GM12892 (cell line): ENCODE data around the gene CBL. TPM values are rescaled to one million over a fixed set of nuclear protein-coding genes. Genes with fewer than 3 reads are reported as not detected.
A peak's percentile ranks its signal among the peaks of the same experiment; 100 is the strongest.
"Not testable (repeated sequence)": the region's sequence is repeated elsewhere in the genome, so short reads cannot be mapped to it uniquely, and the experiment has no call there.

Source experiments
- DNase-seq: peaks from one replicate; pipeline ENCODE4 v3.0.0; 2011; ENCODE audit not compliant: insufficient read length
- FAIRE-seq: peaks from 2 replicates; lab custom pipeline; 2011; peaks lifted over from hg19 to GRCh38; lab: Jason Lieb, UNC
- POLR2A ChIP-seq: IDR thresholded peaks from 2 replicates; pipeline ENCODE4 v1.6.1; 2011; ENCODE audit warnings: low read depth, low read length, control low read depth
- POLR2AphosphoS5 ChIP-seq: IDR thresholded peaks from 2 replicates; pipeline ENCODE4 v1.6.1; 2011; ENCODE audit warnings: low read depth, low read length, control low read depth
- TAF1 ChIP-seq: IDR thresholded peaks from 2 replicates; pipeline ENCODE4 v1.6.1; 2011; ENCODE audit warnings: low read depth, mild to moderate bottlenecking, control low read depth, low read length, borderline replicate concordance
- polyA plus RNA-seq: library from polyadenylated mRNA; unstranded; fragments of >200 nt; gene quantifications from one replicate; pipeline ENCODE4 v1.2.1, GENCODE V29; 2012; ENCODE audit warnings: missing spikeins, inconsistent platforms; ENCODE audit not compliant: missing spikeins

The CBL gene
- polyA plus RNA-seq, result 13.1 TPM

DNA sequence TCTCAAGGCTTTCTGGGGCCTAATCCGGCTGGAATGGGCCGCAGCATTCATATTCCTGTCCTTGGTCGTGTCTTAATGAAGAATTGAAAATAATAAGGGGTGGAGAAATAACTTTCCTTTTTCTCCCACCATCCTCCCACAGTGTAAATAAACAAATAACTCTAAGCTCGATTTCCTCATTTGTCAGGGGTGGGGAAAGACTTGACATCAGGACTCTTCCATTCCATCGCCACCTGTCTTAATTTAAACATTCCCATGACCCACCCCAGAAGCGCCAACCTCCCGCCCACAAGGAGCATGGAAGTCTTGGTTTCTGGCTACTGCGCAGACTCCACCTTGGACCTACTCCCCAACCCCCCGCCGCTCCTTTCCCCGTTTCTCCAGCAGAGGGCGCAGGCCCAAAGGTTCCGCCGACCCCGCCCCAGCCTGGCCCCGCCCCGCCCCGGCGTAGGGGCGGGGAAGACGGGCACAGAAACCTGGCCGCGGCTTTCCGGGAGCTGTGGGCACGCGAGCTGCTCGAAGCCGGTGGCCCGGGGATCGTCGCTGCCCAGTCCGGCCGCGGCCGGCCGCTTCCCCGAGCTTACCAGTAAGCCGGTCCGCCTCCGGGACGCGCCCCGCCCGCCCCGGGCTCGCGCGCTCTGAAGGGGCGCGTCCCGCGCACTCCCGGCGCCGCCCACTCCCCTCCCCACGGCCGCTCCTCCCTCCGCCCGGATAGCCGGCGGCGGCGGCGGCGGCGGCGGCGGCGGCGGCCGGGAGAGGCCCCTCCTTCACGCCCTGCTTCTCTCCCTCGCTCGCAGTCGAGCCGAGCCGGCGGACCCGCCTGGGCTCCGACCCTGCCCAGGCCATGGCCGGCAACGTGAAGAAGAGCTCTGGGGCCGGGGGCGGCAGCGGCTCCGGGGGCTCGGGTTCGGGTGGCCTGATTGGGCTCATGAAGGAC, at the start of gene CBL:
Gene CBL (plus strand): TSS at position 766 of the 937 bp plus-strand sequence. CDS start 79 bp downstream, at position 845.
- FAIRE-seq (peak; percentile 97), DNase-seq (peak; percentile 85)
- TF ChIP-seq POLR2A (peak; percentile 45; the same call in 1 of the 2 replicates), TAF1 (0 out of 2 replicates have a peak, but pooled peaks have one; percentile 36), POLR2AphosphoS5 (no peak)

DNA sequence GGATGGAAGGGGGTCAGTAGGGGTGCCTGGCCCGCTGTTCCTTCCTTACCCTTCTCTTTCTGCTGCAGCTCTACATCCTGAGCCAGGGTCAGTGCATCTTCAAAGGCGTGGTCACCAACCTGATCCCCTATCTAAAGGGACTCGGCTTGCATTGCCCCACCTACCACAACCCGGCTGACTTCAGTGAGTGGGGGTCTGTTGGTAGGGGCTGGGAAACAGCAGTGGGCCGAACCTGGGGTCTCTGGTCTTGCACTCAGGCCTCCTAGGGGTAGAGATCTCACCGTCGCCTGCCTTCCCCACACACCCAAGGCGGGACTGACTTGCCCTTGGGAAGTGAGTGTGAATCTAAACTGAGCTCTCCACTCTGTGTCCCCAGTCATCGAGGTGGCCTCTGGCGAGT, 49.6 kb upstream of the CBL start:
- TF ChIP-seq POLR2AphosphoS5 (no peak), TAF1 (no peak), POLR2A (no peak)
- FAIRE-seq, result no peak

DNA sequence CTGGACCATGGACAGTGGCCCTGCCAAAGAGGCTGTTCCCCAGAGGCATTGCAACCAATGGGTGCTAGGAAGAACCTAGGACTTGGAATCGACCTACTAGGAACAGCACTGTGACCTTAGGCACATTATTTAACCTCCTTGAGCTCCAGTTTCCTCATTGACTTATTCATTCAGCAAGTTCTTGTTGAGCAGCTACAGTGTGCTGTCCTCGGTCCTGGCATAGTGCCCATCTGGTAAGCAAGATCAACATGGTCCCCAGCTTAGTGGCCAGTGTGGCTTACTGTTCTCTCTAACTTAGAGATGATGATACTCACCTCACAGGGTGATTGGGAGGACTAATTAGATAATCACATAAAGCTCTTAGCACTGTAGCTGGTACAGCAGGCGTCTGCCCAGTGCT, 49.1 kb upstream of the CBL start:
- FAIRE-seq (no peak), DNase-seq (no peak)
- TF ChIP-seq POLR2AphosphoS5 (no peak), TAF1 (no peak), POLR2A (no peak)

More for the DNA sequence above, 49.6 kb upstream of the CBL start:
- DNase-seq, result no peak

DNA sequence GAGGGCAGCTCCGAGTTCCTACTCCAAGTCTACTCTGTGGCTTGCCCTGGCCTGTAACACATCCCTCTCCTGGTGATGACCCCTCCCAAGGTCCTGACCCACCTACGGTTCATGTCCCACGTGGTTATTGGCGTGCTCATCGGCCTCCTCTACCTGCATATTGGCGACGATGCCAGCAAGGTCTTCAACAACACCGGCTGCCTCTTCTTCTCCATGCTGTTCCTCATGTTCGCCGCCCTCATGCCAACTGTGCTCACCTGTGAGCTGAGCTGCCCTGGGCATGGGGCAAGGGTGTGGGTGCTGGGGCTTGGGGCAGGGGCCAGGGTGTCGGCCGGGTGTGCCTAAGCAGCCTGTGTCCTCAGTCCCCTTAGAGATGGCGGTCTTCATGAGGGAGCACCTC, 47.7 kb upstream of the CBL start:
- no peak for DNase-seq
- TF ChIP-seq POLR2AphosphoS5, result no peak
- no peak for TF ChIP-seq TAF1
- TF ChIP-seq POLR2A, result no peak
- FAIRE-seq, result no peak

DNA sequence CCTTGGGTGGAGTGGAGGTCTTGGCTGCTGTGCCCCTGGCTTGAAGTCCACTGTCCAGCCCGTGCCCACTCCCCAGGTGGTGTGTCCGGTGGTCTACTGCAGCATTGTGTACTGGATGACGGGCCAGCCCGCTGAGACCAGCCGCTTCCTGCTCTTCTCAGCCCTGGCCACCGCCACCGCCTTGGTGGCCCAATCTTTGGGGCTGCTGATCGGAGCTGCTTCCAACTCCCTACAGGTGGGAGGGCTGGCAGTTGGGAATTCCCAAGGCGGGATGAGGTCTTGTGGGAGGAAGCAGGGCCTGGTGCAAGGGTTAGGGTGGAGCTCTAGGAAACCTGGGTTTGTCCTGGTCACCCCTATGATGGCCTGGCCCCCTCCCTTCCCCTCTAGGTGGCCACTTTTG, 46.0 kb upstream of the CBL start:
- DNase-seq (no peak), FAIRE-seq (no peak)
- no peak for TF ChIP-seq POLR2AphosphoS5

DNA sequence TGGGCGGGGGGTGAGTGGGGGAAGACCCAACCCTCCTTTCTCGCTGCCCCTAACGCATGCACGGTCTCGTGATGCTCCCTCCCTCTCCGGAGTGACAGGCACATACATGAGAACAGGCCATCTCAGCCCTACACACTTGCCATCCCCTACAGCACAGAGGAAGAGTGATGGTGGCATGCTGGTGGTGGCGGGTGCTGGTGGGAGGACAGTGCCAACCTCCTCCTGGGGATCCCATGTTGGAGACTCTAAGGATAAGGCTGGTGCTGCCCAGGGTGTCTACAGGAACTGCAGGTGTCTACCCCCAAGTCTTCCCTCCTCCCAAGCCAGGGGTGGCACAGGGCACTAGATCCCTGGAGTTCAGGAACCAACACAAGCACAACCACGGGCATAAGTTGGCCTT, 44.3 kb upstream of the CBL start:
- FAIRE-seq (no peak), DNase-seq (no peak)
- no peak for TF ChIP-seq TAF1
- no peak for TF ChIP-seq POLR2AphosphoS5
- TF ChIP-seq POLR2A, result no peak

DNA sequence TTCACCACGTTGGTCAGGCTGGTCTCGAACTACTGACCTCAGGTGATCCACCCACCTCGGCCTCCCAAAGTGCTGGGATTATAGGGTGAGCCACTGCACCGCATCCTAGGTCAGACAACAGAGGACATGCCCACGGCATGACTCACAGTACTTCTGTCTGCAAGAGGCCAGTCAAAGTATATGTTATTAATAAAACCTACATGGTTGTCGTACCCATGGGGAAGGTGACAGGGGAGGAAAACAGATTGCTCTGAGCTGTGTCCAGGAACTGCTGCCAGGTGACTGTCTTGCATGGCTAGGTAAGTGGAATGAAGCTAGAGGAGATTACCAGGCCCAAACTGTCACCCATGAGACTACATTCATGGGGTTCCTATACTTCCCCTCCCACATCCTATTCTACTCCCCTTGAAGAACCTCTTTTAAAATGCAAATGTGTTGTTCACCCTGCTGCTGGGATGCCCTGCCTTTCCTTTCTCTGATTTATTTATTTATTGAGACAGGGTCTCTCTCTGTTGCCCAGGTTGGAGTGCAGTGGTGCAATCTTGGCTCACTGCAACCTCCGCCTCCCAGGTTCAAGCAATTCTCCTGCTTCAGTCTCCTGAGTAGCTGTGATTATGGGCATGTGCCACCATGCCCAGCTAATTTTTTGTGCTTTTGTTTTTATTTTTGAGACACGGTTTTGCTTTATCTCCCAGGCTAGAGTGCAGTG, 39.6 kb upstream of the CBL start:
- DNase-seq (no peak), FAIRE-seq (no peak)
- no peak for TF ChIP-seq TAF1
- no peak for TF ChIP-seq POLR2A
- no peak for TF ChIP-seq POLR2AphosphoS5

DNA sequence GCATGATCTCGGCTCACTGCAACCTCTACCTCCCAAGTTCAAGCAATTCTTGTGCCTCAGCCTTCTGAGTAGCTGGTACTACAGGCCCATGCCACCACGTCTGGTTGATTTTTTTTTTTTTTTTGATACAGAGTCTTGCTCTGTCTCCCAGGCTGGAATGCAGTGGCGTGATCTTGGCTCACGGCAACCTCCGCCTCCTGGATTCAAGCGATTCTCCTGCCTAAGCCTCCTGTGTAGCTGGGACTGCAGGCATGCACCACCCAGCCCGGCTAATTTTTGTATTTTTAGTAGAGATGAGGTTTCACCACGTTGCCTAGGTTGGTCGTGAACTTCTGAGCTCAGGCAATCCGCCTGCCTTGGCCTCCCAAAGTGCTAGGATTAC, 39.1 kb upstream of the CBL start:
- FAIRE-seq, DNase-seq: not testable (repeated sequence)

DNA sequence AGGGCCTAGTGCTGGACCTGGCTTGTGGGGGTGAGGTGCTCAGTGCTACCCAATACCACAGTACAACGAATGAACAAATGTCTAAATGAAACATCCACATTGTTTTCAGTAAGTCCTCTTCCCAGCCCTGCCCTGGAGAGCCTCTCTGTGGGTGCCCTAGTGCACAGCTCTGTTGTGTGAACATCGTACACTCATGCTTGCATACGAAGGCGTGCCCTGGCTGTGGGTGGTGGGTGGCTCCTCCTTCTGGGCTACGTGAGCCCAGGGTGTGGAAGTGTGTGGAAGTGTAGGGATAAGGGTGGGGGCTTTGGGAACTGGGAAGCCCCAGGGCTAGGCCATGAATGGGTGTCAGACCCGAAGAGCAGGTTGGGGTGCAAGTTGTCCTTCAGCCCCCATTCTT, 38.2 kb upstream of the CBL start:
- FAIRE-seq, result no peak
- TF ChIP-seq POLR2AphosphoS5, result no peak
- TF ChIP-seq POLR2A, result no peak
- no peak for TF ChIP-seq TAF1
- no peak for DNase-seq

DNA sequence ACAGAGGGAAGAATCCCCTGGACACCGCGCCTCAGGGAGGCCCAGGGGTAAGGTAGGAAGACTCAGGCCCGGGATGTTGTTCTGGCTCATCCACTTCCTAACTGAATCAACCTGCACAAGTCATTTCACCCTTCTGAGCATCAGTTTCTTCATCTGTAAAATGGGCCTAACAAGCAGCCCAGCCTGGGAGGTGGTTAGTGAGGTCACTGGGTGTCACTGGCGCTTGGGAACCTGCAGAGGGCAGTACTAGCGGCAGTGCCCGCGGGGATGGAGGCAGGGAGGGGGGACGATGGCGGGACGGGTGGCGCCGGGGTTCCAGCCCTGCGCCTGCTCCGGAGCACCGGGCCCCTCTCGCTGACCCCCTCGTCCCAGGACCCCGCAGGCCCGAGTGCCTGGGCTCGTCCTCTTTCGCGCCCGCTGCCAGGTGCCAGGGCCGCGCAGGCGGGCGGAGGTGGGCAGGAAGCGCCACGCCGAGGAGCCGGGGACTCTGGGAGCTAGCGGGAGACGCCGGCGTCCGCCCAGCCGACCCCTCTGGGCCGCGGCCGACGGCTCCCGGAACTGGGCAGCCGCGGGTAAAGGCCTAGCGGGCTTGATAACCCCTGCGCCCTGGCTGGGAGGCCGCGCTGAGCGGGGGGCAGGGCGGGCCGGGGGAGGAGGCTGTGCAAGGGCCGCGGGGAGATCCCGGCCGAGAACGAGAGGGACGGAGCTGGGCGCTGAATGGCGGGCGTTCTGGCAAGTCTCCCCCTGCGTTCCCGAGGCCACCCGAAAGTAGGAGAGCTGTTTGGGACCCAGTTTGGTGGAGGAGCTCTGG, 37.5 kb upstream of the CBL start, which contains the start of gene NLRX1:
Gene NLRX1 (plus strand): TSS at position 255 of the 811 bp plus-strand sequence. CDS start 2,679 bp downstream, outside the sequence.
- peak; percentile 96 for DNase-seq
- FAIRE-seq, result peak; percentile 96
- TF ChIP-seq TAF1, result peak; percentile 50
- peak; percentile 80 for TF ChIP-seq POLR2A
- TF ChIP-seq POLR2AphosphoS5, result peak; percentile 66; the same call in 1 of the 2 replicates

DNA sequence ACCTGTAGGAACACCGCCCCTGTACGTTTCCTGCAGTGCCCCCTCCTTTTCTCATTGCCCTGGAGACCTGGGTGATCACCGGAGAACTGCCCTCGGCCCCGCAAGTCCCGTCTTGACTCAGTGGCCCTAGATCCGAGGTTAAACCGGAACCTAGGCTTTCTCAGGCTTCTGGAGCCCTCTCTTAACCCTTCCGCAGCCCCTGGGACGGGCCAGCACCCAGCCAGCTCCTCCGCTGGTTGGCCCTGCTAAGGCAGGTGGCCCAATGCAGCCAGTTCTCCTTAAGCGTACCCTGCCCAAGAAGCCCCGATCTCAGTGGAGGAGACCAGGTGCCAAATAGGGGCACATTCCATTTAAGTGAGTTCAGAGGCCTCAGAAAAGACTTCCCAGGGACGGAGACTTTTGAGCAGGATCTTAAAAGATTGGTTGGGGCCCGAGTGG, 36.8 kb upstream of the CBL start:
- peak; percentile 61 for DNase-seq
- peak; percentile 68 for FAIRE-seq
- TF ChIP-seq POLR2AphosphoS5 (no peak), TAF1 (no peak), POLR2A (no peak)
